K562 (cell line): ENCODE measurements around the gene RINL. TPM values are rescaled to one million over a fixed set of nuclear protein-coding genes. Genes with fewer than 3 reads are reported as not detected.
A peak's percentile ranks its signal among the peaks of the same experiment; 100 is the strongest.

Experiments
- BRD9 ChIP-seq: fragments of 450-650 bp; IDR thresholded peaks from 2 replicates; pipeline ENCODE4 v1.6.1; 2018; ENCODE audit warnings: low read depth; ENCODE audit not compliant: partially characterized antibody
- CEBPG ChIP-seq, 3 experiments: fragments of 200-800 bp in 1 of 3; sonication (Bioruptor generic) in 1 of 3; sonication (generic) in 1 of 3; formaldehyde crosslinking in 1 of 3; IDR thresholded peaks in 2 of 3; conservative IDR thresholded peaks in 1 of 3; 2 replicates each; pipeline versions ENCODE4 v1.6.1 to v1.8.0; 2016 to 2022; ENCODE audit warnings: missing compliant biosample characterization in 2 of 3, missing genetic modification characterization in 2 of 3, mild to moderate bottlenecking in 1 of 3, missing genetic modification reagents in 1 of 3
- E2F3 ChIP-seq: fragments of 250-450 bp; sonication (Bioruptor Pico); IDR thresholded peaks from 2 replicates; pipeline ENCODE4 v1.4.0; 2020; ENCODE audit warnings: mild to moderate bottlenecking
- HNRNPH1 ChIP-seq: fragments of 200-400 bp; formaldehyde crosslinking; optimal IDR thresholded peaks from 2 replicates; pipeline ENCODE3; 2017; ENCODE audit warnings: low read depth, mild to moderate bottlenecking, low read length, moderate library complexity
- MAX ChIP-seq: sonication (generic); formaldehyde crosslinking; IDR thresholded peaks from 2 replicates; pipeline ENCODE4 v1.9.0; 2022; ENCODE audit warnings: mild to moderate bottlenecking, missing genetic modification reagents
- MNT ChIP-seq, 2 experiments: fragments of 450-650 bp; conservative IDR thresholded peaks; 2 replicates each; pipeline ENCODE4 v1.6.1; 2017; ENCODE audit warnings: mild to moderate bottlenecking in 2 of 2, moderate library complexity in 2 of 2
- MTA3 ChIP-seq: fragments of 450-650 bp; formaldehyde crosslinking; IDR thresholded peaks from 2 replicates; pipeline ENCODE4 v1.6.1; 2017; ENCODE audit warnings: mild to moderate bottlenecking, borderline replicate concordance
- NFE2 ChIP-seq: IDR thresholded peaks from 2 replicates; pipeline ENCODE4 v1.6.1; 2014; ENCODE audit warnings: antibody characterized with exemption, low read depth
- POLR2A ChIP-seq: fragments of 450-650 bp; conservative IDR thresholded peaks from 2 replicates; pipeline ENCODE4 v1.6.1; 2016
- POLR2H ChIP-seq: IDR thresholded peaks from 2 replicates; pipeline ENCODE4 v1.6.1; 2016; ENCODE audit warnings: missing genetic modification characterization, low read depth, mild to moderate bottlenecking, control low read depth, missing compliant biosample characterization, moderate library complexity
- SMAD1 ChIP-seq: fragments of 150-350 bp; IDR thresholded peaks from 2 replicates; pipeline ENCODE4 v1.6.1; 2014; ENCODE audit warnings: low read length, low read depth; ENCODE audit not compliant: partially characterized antibody
- TEAD4 ChIP-seq, 2 experiments: sonication (generic) in 1 of 2; formaldehyde crosslinking in 1 of 2; IDR thresholded peaks; 2 replicates each; pipeline versions ENCODE4 v1.6.1 to v1.8.0; 2012 to 2022; ENCODE audit warnings: borderline replicate concordance in 1 of 2, inconsistent platforms in 1 of 2, low read length in 1 of 2, mild to moderate bottlenecking in 1 of 2, missing genetic modification reagents in 1 of 2
- TSC22D4 ChIP-seq: fragments of 450-650 bp; IDR thresholded peaks from 2 replicates; pipeline ENCODE4 v1.6.1; 2016; ENCODE audit warnings: missing genetic modification characterization, missing biosample characterization, control low read depth
- TSHZ1 ChIP-seq: fragments of 250-450 bp; sonication (Bioruptor Pico); IDR thresholded peaks from 2 replicates; pipeline ENCODE4 v1.4.0; 2020; ENCODE audit warnings: mild to moderate bottlenecking, moderate library complexity
- ZNF384 ChIP-seq: IDR thresholded peaks from 2 replicates; pipeline ENCODE4 v1.6.1; 2012; ENCODE audit warnings: low read depth, low read length, improper control_type of control experiment
- ZNF445 ChIP-seq: fragments of 250-450 bp; sonication (Bioruptor Pico); IDR thresholded peaks from 2 replicates; pipeline ENCODE4 v1.4.0; 2020; ENCODE audit warnings: low read depth, mild to moderate bottlenecking, moderate library complexity
- ZNF589 ChIP-seq: fragments of 200-800 bp; sonication (Bioruptor generic); IDR thresholded peaks from 2 replicates; pipeline ENCODE4 v1.6.1; 2016; ENCODE audit warnings: low read depth, missing genetic modification characterization, missing compliant biosample characterization
- polyA plus RNA-seq, 8 experiments: library from polyadenylated mRNA; depleted of rRNA in 4 of 8; stranded (reverse) in 5 of 8; unstranded in 3 of 8; fragments of >200 nt; fragmentation: Nextera tagmentation in 2 of 8; fragmentation: Illumina TruSeq in 1 of 8; extraction: Ambion mirVana in 2 of 8; extraction: Trizol in 1 of 8; gene quantifications; 2 replicates each; pipeline versions ENCODE4 v1.2.1 to v1.2.3, GENCODE V29; 2011 to 2014; ENCODE audit warnings: inconsistent platforms in 1 of 8, missing spikeins in 1 of 8
- total RNA-seq, 7 experiments: library from RNA; depleted of rRNA in 6 of 7; stranded (reverse); fragments of >200 nt in 6 of 7; fragmentation: Illumina TruSeq in 2 of 7; extraction: Trizol in 2 of 7; gene quantifications; 2 replicates each; pipeline versions ENCODE4 v1.2.1 to v1.2.3, GENCODE V29; 2011 to 2021; ENCODE audit warnings: low replicate concordance in 1 of 7
- TF ChIP-seq, protein P1 (sequence below): fragments of 250-450 bp; sonication (Bioruptor Pico); IDR thresholded peaks from 2 replicates; pipeline ENCODE4 v1.4.0; 2020
- TF ChIP-seq, protein P2 (sequence below), 2 experiments: fragments of 250-450 bp in 1 of 2; fragments of 450-650 bp in 1 of 2; sonication (Bioruptor Pico) in 1 of 2; IDR thresholded peaks; 2 replicates each; pipeline versions ENCODE4 v1.6.1 to v1.8.0; 2016 to 2021; ENCODE audit warnings: mild to moderate bottlenecking in 2 of 2, moderate library complexity in 2 of 2, missing compliant biosample characterization in 1 of 2, missing genetic modification characterization in 1 of 2

Gene RINL
- total and polyA plus RNA-seq, 9 of the 15 experiments (the other 6 are each of a cell fraction or from before 2014, with no cell fraction given) = 0.82 to 10.9 (median 4.9) TPM

- TF ChIP-seq TEAD4 (IDR thresholded peaks at IDR 0.05; ENCODE audit: low read length) (no peak), TEAD4 (CRISPR knock-in tag; IDR thresholded peaks at IDR 0.05; ENCODE audit: borderline replicate concordance) (no peak), MNT (conservative IDR thresholded peaks at IDR 0.05) (no peak), HNRNPH1 (no peak), CEBPG (CRISPR knock-in tag; IDR thresholded peaks at IDR 0.05) (no peak), CEBPG (tag; conservative IDR thresholded peaks at IDR 0.05 in 1 of 2, IDR thresholded peaks at IDR 0.05 in 1 of 2) (no peak), TSC22D4 (tag) (no peak), NFE2 (no peak), ZNF589 (no peak), TSHZ1 (CRISPR knock-in tag) (no peak), MAX (CRISPR knock-in tag) (0 out of 2 replicates have a peak, but pooled peaks have one; percentile 35), MTA3 (0 out of 2 replicates have a peak, but pooled peaks have one; percentile 20), POLR2A (0 out of 2 replicates have a peak, but pooled peaks have one; percentile 25), POLR2H (tag) (no peak), E2F3 (CRISPR knock-in tag) (no peak), ZNF445 (CRISPR knock-in tag) (no peak), BRD9 (no peak), SMAD1 (no peak), ZNF384 (no peak)
- TF ChIP-seq, protein P1, sequence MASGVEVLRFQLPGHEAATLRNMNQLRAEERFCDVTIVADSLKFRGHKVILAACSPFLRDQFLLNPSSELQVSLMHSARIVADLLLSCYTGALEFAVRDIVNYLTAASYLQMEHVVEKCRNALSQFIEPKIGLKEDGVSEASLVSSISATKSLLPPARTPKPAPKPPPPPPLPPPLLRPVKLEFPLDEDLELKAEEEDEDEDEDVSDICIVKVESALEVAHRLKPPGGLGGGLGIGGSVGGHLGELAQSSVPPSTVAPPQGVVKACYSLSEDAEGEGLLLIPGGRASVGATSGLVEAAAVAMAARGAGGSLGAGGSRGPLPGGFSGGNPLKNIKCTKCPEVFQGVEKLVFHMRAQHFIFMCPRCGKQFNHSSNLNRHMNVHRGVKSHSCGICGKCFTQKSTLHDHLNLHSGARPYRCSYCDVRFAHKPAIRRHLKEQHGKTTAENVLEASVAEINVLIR = no peak
- TF ChIP-seq, protein P2, sequence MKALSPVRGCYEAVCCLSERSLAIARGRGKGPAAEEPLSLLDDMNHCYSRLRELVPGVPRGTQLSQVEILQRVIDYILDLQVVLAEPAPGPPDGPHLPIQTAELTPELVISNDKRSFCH (CRISPR knock-in tag; IDR thresholded peaks at IDR 0.05) = no peak
- TF ChIP-seq, protein P2 (tag; IDR thresholded peaks at IDR 0.05) = no peak
Measured at GRCh38 chr19:38877781-38878574, at the start of gene RINL (continued).
